Hippocampal formation (tissue), 2 donors: ENCODE measurements around the gene ANKIB1.
"Not testable (repeated sequence)": the region's sequence is repeated elsewhere in the genome, so short reads cannot be mapped to it uniquely, and the experiment has no call there.

ENCODE experiments used
- DNase-seq, 2 donors: peaks; one replicate each; lab custom pipeline; 2025; lab: John Stamatoyannopoulos, UW

ANKIB1 gene, protein sequence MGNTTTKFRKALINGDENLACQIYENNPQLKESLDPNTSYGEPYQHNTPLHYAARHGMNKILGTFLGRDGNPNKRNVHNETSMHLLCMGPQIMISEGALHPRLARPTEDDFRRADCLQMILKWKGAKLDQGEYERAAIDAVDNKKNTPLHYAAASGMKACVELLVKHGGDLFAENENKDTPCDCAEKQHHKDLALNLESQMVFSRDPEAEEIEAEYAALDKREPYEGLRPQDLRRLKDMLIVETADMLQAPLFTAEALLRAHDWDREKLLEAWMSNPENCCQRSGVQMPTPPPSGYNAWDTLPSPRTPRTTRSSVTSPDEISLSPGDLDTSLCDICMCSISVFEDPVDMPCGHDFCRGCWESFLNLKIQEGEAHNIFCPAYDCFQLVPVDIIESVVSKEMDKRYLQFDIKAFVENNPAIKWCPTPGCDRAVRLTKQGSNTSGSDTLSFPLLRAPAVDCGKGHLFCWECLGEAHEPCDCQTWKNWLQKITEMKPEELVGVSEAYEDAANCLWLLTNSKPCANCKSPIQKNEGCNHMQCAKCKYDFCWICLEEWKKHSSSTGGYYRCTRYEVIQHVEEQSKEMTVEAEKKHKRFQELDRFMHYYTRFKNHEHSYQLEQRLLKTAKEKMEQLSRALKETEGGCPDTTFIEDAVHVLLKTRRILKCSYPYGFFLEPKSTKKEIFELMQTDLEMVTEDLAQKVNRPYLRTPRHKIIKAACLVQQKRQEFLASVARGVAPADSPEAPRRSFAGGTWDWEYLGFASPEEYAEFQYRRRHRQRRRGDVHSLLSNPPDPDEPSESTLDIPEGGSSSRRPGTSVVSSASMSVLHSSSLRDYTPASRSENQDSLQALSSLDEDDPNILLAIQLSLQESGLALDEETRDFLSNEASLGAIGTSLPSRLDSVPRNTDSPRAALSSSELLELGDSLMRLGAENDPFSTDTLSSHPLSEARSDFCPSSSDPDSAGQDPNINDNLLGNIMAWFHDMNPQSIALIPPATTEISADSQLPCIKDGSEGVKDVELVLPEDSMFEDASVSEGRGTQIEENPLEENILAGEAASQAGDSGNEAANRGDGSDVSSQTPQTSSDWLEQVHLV

DNA sequence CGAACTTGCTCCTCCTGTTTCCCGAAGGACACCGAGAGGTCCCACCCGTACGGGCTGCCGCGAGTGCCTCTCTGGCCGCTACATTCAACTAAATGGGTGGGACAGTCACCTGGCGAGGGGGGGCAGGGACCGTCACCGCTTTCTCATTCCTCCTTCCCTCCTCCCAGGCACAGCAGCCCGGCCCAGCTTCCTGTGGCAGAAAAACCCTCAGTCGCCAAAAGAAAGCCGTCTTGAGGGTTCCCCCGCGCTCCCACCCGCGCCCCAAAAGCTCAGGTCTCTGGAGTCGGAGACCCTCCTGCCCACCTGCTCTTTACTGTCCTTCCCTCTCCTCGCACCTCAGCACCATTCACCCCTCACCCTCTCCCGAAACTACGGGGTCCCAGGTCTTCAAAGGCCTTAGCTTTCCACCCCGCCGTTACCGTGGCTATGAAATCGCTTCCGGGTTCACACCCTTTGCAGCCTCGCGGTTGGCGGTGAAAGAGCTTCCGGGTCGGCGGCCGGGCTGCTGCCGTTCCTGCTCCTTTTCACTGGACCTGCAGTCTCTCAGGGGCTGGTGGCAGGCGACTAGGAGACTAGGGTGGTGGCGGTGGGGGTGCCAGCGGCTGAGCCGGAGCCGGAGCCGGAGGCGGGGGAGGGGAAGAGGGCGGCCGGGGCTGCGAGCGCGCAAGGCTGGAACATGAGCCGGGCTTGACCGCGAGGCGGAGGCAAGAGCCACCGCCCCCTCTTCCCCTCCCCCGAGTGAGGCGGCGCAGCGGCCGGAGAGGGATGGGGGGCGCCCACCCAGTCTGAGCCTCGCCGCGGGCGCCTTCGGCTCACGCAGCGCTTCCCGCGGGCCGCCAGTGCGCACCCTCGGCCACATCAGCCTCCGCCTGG, at the start of gene ANKIB1, which contains the start of gene KRIT1:
TSS of gene ANKIB1 (plus strand) at position 488 of the 873 bp plus-strand sequence. CDS start 49,005 bp downstream, outside the sequence.
TSS of gene KRIT1 (minus strand) at position 428 of the 873 bp plus-strand sequence. CDS start 3,779 bp downstream, outside the sequence.
- DNase-seq, result peak; percentile 85 to 91

GRCh38 chr7:92200791-92201190, 45.0 kb upstream of the ANKIB1 start:
- DNase-seq, result no peak

DNA sequence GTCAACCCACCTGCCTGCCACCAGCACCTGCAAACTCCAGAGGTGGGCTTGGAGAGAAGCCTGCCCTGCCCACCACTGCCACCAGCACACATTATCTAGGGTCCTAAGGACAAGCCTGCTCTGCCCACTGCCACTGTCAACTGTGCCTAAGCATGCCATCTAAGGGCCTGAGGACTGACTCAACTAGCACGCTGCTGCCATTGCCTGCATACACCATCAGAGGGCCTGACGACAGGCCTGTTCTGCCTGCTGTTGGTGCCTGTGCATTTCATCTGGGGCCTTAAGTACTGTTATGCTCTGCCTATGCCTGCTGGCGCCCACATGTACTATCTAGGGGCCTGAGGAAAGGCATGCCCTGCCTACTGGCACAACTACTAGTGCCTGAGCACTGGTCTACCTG, 39.8 kb upstream of the ANKIB1 start:
- DNase-seq, result no peak

GRCh38 chr7:92206672-92207071, 39.1 kb upstream of the ANKIB1 start:
- DNase-seq, result no peak

GRCh38 chr7:92221766-92222165, 24.0 kb upstream of the ANKIB1 start:
- no peak for DNase-seq

GRCh38 chr7:92226981-92227380, 18.8 kb upstream of the ANKIB1 start:
- DNase-seq, result no peak

DNA sequence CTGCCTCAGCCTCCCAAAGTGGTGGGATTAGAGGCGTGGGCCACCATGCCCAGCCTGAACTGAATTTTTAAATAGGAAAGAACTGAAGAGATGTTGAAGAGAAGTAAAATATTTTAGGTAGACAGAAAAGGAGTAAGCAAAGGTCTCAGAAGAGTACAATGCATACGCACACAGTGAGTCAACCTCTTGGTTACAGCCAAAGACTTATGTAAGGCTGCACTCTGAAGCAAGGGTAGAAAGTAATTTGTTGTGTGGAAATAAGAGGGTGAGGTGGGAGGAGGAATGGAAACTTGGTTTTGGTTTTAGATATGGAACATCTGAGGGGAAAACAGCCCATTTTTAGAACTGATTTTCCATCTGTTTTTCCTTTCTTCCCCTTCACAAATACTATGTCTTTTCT, 17.7 kb upstream of the ANKIB1 start:
- no peak for DNase-seq

DNA sequence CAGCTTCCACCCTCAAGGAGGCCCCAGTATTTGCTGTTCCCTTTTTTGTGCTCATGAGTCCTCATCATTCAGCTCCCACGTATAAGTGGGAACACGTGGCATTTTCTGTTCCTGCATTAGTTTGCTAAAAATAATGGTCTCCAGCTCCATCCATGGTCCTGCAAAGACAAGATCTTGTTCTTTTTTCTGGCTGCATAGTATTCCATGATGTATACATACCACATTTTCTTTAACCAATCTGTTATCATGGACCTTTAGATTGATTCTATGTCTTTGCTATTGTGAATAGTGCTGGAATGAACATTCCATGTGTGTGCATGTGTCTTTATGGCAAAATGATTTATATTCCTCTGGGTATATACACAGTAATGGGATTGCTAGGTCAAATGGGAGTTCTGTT, 17.0 kb upstream of the ANKIB1 start:
- no peak for DNase-seq

DNA sequence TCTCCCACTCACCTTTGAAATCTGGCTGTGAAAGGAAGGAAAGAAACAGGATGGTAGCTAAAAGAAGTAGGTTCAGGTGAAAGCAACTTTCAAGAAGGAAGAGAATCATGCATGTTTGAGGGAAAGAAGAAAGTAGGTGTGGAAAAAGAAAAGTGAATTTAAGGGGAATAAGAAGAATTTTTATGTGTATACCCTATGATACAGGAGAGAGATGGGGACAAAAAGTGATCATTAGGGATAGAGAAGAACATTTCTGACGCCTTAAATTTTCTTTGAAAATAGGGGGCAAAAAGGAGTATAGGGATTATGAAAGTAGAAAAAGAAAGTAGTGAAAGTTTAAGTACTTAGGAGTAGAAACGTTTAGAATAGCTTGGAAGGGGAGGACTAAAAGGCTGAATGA, 15.2 kb upstream of the ANKIB1 start:
- no peak for DNase-seq

- DNase-seq, result no peak
Observed at GRCh38 chr7:92242972-92243371, 2.8 kb upstream of the ANKIB1 start.

DNA sequence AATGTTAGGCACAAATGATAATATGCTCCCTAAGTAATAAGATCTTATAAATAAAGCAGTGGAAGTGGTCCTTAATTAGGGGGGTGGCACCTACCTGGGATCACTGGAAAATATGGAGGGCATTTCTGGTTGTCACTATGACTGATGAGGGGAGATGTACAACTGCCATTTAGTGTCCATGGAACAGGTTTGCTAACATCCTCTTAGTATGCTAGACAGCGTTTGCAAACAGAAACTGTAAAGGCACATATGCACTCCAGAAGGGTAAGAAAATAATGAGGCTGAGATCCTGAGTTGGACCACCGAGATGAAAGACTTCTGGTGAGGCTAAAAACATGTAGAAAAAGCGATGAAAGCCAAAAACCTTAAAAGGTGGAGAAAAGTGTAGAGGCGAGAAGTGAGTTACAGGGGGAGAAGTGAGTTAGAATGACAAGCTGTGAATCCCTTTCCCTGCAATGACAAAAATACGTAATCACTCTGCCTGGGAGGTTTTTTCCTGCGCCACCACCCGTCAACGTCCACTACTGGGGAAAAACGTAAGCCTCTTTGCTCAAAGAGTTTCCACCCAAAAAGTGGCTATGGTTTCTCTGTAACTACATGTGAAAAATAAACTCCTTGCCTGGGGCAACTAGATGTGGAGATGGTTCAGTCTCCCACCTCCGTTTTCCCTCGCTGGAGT, 827 bp upstream of the ANKIB1 start:
- no peak for DNase-seq

GRCh38 chr7:92246360-92247101, 757 bp downstream of the ANKIB1 start:
- DNase-seq, result peak; percentile 43 to 73

- DNase-seq, result no peak
Observed at GRCh38 chr7:92250603-92251002, 4.8 kb downstream of the ANKIB1 start.

DNA sequence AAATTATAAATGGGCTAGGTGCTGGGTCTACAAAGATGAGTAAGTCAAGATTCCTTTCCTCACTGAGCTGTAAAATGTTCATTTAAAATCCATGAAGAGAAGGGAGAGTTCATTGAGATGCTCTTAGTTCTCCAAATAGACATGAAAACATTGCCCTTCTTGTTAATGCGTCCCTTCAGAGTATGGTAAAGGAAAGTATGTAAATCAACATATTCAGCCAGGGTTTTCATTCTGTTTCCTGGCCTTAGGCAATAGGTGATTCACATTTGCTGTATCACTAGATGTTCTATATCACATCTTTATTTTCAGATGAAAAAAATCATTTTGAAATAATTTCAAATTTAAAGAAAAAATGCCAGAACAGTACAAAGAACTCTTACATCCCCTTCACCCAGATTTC, 5.4 kb downstream of the ANKIB1 start:
- no peak for DNase-seq

DNA sequence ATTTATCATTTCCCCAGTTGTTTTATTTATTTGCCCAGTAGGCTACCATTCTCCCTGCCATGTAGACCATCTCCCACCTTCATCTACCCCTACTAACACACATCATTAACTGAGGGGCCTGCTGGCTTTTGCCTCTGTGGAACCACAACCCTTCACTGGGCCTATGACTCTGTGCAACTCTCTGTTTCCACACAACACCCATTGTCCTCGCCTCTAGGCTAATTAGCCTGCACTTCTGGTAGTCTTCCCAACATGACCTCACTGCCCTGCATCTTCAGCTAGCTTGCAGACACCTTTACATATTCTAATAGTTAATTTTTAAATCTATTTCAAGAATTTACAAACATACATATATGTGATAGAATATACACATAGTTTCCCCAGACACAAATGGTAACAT, 7.5 kb downstream of the ANKIB1 start:
- DNase-seq, result peak; percentile 47 to 67

DNA sequence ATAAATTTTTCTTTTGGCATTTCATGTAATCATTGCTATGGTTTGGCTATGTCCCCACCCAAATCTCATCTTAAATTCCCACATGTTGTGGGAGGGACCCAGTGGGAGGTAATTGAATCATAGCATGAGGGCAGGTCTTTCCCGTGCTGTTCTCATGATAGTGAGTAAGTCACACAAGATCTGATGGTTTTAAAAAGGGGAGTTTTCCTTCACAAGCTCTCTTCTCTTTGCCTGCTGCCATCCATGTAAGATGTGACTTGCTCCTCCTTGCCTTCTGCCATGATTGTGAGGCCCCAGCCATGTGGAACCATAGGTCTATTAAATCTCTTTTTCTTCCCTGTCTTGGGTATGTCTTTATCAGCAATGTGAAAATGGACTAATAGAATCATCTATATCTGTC, 9.0 kb downstream of the ANKIB1 start:
- DNase-seq, result not testable (repeated sequence)

DNA sequence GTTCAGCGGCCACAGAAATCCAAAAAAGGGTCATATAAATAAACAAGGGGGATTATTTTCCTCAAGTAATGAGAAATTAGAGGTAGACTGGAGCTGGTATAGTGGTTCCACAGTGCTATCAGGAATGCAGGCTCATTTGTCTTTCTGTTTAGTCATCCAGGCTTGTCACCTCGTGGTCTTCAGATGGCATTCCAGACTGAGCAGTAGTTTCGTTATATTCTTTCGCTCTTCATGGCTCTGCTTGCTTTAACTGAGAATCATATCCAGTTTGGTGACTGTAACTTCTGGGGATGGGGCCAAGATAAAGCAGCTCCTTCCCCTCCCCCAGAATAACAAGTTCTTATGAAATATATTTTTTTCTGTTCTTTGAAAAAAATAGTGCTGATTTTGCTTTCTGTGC, 9.5 kb downstream of the ANKIB1 start:
- DNase-seq, result no peak

DNA sequence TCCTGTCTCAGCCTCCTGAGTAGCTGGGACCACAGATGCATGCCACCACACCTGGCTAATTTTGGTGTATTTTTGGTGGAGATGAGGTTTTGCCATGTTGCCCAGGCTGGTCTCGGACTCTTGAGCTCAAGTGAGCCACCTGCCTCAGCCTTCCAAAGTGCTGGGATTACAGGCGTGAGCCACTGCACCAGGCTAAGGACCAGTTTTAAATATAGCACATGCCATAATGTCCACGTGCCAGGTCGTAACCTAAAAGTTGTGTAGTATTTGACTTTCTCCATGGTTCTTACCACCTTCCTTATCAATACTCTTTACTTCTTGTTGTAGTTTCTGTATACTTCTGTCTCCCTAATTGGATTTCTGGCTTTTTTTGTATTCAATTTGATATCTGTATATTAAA, 13.3 kb downstream of the ANKIB1 start:
- DNase-seq, result no peak

DNA sequence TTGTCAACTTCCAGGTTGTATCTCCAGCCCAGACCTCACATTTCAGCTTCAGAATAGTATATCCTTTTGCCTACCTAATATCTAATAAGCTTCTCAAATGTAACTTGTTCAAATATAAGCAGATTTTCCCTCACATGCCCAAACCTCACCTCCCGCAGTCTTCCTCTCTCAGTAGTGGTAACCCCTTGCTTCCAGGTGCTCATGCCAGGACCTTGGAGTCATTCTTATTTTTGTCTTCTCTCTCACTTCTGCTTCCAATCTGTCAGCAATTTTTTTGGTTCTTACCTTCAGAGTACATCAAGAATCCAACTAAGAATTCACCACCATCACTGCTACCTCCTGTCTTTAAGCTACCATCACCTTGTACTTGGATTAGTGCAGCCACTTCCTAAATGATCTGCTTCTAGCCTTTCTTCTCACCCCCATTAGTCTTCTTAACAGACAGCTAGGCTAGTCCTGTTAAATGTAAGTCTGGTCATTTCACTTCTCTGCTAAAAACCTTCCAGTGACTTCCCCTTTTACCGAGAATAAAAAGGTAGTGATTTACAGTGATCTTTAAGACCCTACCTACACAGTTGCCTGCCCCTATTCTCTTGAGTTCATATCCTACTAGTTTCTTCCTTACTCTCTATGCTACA, 14.0 kb downstream of the ANKIB1 start:
- no peak for DNase-seq
